Stimulated activated CD8-positive, alpha-beta memory T cell treated with anti-CD3 and anti-CD28 coated beads, Interleukin-12 subunit alpha, Interleukin-12 subunit beta, amount 100 ng/mL, for 4 hours (primary cell): ENCODE results near the gene GPR15.

Experiments
- DNase-seq: peaks from one replicate; pipeline ENCODE4 v3.0.0-alpha.2; 2020; ENCODE audit warnings: low read depth

The GPR15 gene

GRCh38 chr3:98531622-98532274 is at the start of gene GPR15:
TSS of gene GPR15 (plus strand) at chr3:98531978. CDS start at chr3:98532034, 56 bp downstream.
- no peak for DNase-seq

- DNase-seq = no peak
Observed at GRCh38 chr3:98482717-98483482, 48.9 kb upstream of the GPR15 start.

- no peak for DNase-seq
Observed at GRCh38 chr3:98483626-98484025, 48.2 kb upstream of the GPR15 start.

DNA sequence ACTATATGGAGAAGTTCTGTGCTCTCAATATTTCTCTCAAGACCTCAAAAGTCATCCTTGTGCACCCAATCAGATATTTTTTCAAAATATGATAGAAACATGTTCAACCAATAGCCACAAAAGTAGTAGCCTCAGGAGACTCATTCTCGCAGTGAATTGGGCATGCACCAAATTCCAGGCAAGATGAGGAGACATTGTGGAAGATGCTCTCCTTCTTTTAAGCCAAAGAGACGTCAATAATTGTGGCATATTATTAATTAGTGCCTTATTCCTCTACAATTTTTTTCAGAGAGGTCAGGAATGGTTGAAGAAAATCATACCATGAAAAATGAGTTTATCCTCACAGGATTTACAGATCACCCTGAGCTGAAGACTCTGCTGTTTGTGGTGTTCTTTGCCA is 34.4 kb upstream of the GPR15 start, which contains the start of gene OR5K2:
Gene OR5K2 (plus strand): TSS at position 301 of the 400 bp plus-strand sequence. CDS start 0 bp downstream, at position 301.
- DNase-seq = no peak

GRCh38 chr3:98500019-98500418 is 31.8 kb upstream of the GPR15 start:
- no peak for DNase-seq

DNA sequence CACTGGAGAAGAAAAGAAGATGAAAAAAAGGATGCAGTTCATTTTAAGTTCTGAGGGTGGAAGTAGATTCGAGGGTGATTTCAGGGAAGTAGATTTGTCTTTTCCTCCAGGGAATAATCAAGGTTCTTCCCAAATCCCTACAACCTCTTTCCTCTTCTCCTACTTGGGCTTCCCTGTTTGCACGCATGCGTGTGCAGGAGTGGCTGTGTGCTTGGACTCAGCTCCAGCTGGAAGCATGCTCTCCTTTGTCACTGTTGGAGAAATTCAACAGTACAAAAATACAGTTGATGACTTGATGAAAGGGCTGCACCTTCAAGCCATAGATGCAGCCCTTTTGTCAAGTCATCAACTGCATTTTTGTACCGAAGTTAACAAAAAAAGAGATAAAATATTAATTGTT is 30.5 kb upstream of the GPR15 start:
- no peak for DNase-seq

DNA sequence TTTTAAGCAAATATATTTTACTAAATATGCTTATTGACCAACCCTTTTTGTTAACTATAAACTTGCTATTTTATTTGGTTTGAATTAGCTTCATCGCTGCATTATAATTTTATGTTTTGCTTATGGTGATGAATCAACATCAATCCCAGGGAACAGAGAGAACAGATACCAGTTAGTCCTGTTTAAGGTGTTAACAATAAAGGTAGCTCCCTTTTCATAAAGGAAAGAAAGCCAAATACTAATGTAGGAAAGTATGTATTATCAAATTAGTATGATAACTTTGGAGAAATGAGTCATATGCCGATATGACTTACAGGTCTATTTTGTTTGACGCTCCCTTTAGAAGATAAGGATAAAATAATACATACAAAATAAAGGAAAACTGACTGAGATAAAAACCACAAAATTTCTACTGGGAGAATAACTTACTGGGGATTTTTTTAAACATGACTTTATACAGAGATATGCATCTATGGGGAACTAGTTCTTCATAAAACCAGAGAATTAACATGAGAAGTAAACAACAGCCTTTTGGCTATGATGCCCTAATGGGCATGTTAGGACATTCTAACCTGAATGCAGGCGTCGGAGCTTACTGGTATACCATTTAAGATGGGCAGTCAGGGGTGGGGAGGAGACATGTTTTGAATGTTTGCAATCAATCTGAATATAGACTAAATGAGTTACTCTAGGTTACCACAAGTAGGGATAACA is 29.8 kb upstream of the GPR15 start:
- no peak for DNase-seq

DNA sequence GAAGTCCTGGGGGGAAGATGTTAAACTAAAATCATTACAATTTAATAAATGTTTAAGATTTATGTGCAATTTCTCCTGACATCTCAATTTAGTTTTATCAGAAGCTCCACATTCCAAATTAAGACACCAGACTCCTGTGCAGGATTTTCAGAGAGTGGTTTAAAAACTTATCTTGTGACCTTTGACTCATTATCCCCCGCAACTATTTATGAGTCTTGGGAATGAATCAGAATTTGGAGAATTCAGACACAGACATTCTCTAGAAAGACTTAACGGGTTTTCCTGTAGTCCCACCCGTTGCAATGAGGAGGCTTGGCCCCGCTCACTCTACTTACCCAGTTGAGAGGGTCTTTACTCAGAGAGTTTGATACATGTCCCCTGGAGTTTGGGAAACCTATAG is 27.2 kb upstream of the GPR15 start:
- no peak for DNase-seq

DNA sequence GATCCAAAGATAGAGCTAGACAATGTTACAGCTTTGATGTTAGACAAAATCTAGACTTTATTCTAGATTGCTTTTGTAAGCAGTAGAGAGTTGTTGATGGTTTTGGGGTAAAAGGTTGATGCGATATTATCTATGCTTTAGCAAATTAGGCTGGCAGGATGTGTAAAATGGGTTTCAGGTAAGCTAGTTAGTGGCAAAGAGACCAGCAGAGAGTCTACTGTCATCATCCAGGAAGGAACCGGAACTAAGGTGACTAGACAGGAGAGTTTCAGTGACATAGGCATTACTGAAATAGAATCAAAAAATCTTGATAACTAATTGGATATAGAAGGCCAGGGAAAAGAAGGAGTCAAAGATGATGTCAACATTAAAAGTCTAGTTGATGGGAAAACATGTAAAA is 23.2 kb upstream of the GPR15 start:
- no peak for DNase-seq

DNA sequence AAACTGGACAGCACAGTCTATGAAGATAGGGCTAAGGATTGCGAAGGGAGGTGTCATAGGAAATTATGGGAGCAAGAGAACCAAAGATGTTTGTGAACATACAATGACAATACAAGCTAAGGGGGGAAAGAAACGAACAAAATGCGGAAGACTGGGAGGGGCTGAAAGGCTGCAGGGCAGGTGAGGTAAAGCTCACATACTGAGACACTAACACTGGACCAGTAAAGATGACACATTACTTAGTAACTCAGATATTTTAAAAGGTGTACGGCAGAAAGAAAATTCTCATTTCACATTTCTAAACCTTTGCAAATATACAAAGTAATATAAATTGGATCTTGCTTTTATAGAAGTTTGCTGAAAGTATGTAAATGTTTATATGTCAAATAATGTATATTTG is 19.2 kb upstream of the GPR15 start:
- no peak for DNase-seq

DNA sequence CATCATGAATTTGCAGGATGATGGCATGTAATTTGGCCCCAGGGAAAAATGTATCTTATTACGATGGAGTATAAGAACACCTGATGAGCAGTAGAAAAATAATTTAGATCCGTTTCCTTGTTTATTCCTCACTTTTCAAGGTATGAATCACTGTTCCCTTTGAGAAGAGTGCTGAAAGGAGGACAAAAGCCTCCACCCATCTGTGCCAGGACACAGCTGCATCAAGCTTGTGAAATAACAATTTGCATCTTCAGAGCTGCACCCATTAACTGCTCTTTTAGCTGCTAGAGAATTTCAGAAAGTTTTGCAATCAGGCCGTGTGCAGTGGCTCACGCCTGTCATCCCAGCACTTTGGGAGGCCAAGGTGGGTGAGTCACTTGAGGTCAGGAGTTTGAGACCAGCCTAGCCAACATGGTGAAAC is 18.7 kb upstream of the GPR15 start:
- no peak for DNase-seq

GRCh38 chr3:98513736-98514135 is 18.0 kb upstream of the GPR15 start:
- no peak for DNase-seq

- no peak for DNase-seq
Observed at GRCh38 chr3:98514948-98515347, 16.8 kb upstream of the GPR15 start.

GRCh38 chr3:98518816-98519215 is 13.0 kb upstream of the GPR15 start:
- no peak for DNase-seq

GRCh38 chr3:98519351-98519750 is 12.4 kb upstream of the GPR15 start:
- DNase-seq = no peak

- peak; percentile 27 for DNase-seq
Observed at GRCh38 chr3:98521897-98522543, 9.8 kb upstream of the GPR15 start.

DNA sequence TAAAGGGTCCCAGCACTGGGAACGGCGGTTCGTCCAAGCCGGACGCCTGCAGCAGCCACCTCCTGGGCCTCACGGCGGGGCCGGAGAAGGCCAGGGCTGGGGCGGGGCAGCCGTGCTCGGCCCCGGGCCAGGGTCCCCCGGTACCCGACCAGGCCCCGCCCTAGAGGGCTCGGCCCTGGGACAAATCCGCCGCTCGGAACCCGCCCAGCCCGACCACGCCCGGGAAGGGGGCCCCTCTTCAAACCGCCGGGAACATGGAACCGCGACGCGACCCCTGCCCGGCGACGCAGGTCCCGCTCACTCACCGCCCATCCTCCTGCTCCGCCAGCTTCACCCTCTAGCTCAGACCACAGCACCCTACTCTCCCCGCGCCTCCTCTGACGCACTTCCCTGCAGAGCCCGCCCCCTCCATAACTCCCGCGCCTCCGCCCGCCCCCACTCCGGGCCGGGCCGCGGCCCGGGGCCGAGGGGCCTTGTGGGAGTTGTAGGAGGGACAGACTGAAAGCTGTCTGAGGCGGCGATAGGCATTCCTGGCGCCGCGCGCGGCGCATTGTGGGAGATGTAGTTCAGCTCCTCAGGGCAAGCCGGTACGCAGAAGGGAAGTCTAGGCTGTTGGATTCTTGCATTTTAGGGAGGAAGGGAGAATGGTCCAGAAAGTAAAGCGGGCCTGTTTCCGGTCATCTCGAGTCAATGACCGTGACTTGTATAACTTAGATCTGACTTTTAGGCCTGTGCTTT is 9.1 kb upstream of the GPR15 start, which contains the start of gene CLDND1:
Gene CLDND1 (minus strand): TSS at position 359 of the 738 bp plus-strand sequence. CDS start 1,478 bp downstream, outside the sequence.
- DNase-seq = peak; percentile 94

DNA sequence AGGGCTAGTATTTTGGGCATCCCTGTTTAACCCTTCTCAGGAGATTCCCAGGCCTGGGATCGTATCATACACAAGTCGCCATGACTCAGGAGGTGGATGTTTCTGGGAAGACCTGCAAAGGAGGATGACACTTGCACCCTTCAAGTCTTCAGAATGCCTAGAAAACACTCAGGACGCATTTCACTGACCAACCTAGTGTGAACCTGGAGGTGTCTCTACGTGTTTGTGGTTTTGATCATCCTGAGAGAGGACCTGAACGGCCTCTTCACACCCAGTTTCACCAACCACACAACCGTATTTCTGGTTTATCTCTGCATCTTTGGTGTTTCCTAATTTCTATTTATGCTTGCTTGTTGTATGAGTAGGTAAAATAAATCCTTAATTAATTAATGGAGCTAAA is 6.3 kb upstream of the GPR15 start:
- no peak for DNase-seq

DNA sequence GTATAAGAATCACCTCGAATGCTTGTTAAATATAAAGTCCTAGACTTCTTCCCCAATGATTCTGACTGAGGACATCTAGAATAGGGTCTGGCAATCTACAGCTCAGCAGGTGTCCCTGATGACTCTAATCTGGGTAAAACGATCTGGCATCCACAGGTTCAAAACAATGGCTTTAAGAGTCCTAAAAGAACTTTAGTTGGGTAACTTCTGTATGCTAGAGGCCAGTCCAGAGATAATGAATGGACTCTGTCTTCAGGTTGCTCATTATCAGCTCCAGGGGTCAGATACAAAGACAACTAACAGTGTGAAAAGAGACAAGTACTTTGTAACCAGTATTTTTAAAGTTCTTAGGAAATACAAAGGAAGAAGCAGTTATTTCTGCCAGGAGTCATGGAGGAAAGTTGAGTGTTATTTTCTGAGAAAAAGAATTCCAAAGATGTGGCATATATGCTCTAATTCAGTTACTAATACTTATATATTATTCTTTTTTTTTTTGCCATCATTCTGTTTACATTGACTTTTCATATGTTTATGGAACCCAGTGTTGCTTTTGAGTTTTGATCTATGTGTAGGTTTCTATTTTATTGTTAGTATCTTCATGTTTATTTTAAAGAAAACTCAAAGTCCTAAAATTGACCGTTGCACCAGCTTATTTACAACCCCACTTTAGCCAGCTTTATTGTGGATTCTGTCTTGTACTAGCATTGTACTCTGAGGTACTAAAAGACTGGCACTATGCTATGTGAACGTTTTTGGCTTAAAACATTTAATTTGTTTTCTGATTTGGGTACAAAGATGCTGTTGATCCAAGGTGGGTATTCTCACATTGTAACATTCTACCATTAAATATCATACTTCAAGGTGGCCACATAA is 3.1 kb upstream of the GPR15 start:
- no peak for DNase-seq

GRCh38 chr3:98529856-98530459 is 1.8 kb upstream of the GPR15 start:
- no peak for DNase-seq
